Spleen (tissue), 11 donors: ENCODE results near the gene JARID2. TPM values are rescaled to one million over a fixed set of nuclear protein-coding genes. Genes with fewer than 3 reads are reported as not detected.

ENCODE experiments used
- DNase-seq: peaks from one replicate; pipeline ENCODE4 v3.0.0-alpha.2; 2020
- H3K27ac ChIP-seq, 8 donors: fragments of 200-600 bp; sonication (generic) in 7 of 8; 1 replicate in 4 of 8; 2 replicates in 4 of 8; pipeline versions ENCODE4 v1.5.0 to v1.8.0; 2016 to 2021; ENCODE audit warnings: inconsistent platforms in 4 of 8, mild to moderate bottlenecking in 4 of 8, moderate library complexity in 1 of 8
- H3K27me3 ChIP-seq, 7 donors: fragments of 200-600 bp; sonication (generic) in 6 of 7; replicated peaks in 1 of 7; 1 replicate in 4 of 7; 2 replicates in 3 of 7; pipeline versions ENCODE4 v1.5.0 to v1.8.0; 2016 to 2021; ENCODE audit warnings: inconsistent platforms in 3 of 7, mild to moderate bottlenecking in 1 of 7
- H3K36me3 ChIP-seq, 6 donors: fragments of 200-600 bp; sonication (generic) in 5 of 6; 1 replicate in 4 of 6; 2 replicates in 2 of 6; pipeline versions ENCODE4 v1.5.0 to v1.8.0; 2016 to 2021; ENCODE audit warnings: inconsistent platforms in 2 of 6
- H3K4me1 ChIP-seq, 6 donors: fragments of 200-600 bp; sonication (generic) in 5 of 6; 1 replicate in 3 of 6; 2 replicates in 3 of 6; pipeline versions ENCODE4 v1.5.0 to v1.8.0; 2016 to 2021; ENCODE audit warnings: inconsistent platforms in 3 of 6
- H3K4me3 ChIP-seq, 8 donors: fragments of 200-600 bp; sonication (generic) in 7 of 8; 1 replicate in 4 of 8; 2 replicates in 4 of 8; pipeline versions ENCODE4 v1.5.0 to v1.8.0; 2016 to 2021; ENCODE audit warnings: inconsistent platforms in 4 of 8, mild to moderate bottlenecking in 4 of 8, moderate library complexity in 2 of 8
- H3K9me3 ChIP-seq, 8 donors: fragments of 200-600 bp; sonication (generic) in 7 of 8; 1 replicate in 4 of 8; 2 replicates in 4 of 8; pipeline versions ENCODE4 v1.5.0 to v1.8.0; 2016 to 2021; ENCODE audit warnings: inconsistent platforms in 4 of 8
- POLR2A ChIP-seq, 3 donors: fragments of 450-650 bp; IDR thresholded peaks; one replicate each; pipeline ENCODE4 v1.5.1; 2017; ENCODE audit warnings: antibody characterized with exemption in 3 of 3, mild to moderate bottlenecking in 1 of 3
- POLR2AphosphoS5 ChIP-seq, 3 donors: sonication (generic); formaldehyde crosslinking; IDR thresholded peaks; one replicate each; pipeline ENCODE4 v1.5.1; 2017; ENCODE audit warnings: antibody characterized with exemption in 3 of 3
- WGBS, 5 donors: extraction: QIAGEN DNeasy Blood & Tissue Kit in 3 of 5; methylation state at CpG; one replicate each; pipeline versions ENCODE4 v1.1.5 to v1.1.7; 2013 to 2018; 5-methylcytosine and 5-hydroxymethylcytosine counted together
- intact Hi-C: fragments of 100-400 bp; cut with DNase I; formaldehyde crosslinking; loops from one replicate; pipeline ENCODE4 v1.15.0; 2023; ENCODE audit warnings: low total_unique reads
- polyA plus RNA-seq, 3 donors: library from polyadenylated mRNA; stranded (reverse); fragments of 200-250 nt; gene quantifications; one replicate each; pipeline ENCODE4 v1.2.1, GENCODE V29; 2013
- total RNA-seq, 7 donors: library from RNA; depleted of rRNA in 3 of 7; stranded (reverse); fragments of >200 nt in 3 of 7; fragmentation: NEBNext Ultra II Directional in 4 of 7; extraction: Animal tissue kit (Norgen Biotek cat#: 25700) in 4 of 7; gene quantifications; one replicate each; pipeline versions ENCODE4 v1.1.0 to v1.2.1, GENCODE V29; 2016 to 2021
- TF ChIP-seq, protein P1 (sequence below), 11 experiments: fragments of 200-600 bp in 7 of 11; fragments of 450-650 bp in 4 of 11; sonication (generic) in 4 of 11; IDR thresholded peaks in 8 of 11; conservative IDR thresholded peaks in 3 of 11; 1 replicate in 7 of 11; 2 replicates in 4 of 11; pipeline versions ENCODE4 v1.4.0 to v1.8.0; 2016 to 2021; ENCODE audit warnings: antibody characterized with exemption in 11 of 11, inconsistent platforms in 4 of 11, mild to moderate bottlenecking in 1 of 11
- donor health status: healthy with polysubstance abuse.
- donor health status: DM: no; HTN: no; CAD: no; lungs with moderate emphysema.
- donor health status: DM: no; HTN: no; CAD: no.
- donor health status: Bipolar disorder and iron deficiency.
- donor health status: healthy.
- donor health status: DM: no; HTN: no; CAD: no.
- donor health status: DM: yes; HTN: yes; CAD: no.

JARID2 gene
- total and polyA plus RNA-seq, 10 donors, result 4.4 to 27.1 (median 20.6) TPM

DNA sequence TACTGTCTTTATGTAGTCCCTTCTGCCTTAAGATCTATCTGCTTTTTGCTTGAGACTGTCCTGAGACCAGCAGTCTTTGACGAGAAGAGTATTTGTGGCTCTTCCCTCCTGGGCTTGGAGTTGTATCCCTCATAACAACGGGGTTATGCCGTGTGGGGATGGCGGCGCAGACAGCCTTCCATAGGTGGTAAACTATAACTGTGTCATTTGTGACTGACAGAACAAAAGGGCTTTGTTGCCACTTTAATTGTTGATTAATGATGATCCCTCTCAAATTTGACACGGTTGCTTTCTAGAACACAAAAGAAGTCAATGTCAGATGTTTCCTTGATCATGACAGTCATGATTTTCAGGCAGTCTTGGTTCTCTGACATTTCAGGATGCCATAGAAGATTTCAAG is 196.6 kb downstream of the JARID2 start:
- 80 to 91% (median 87%) methylated on average over 6 of the region's 6 CpGs for WGBS, 5 donors
- H3K36me3 ChIP-seq, result no peaks in the 10 kb centered on the region
- intact Hi-C loops, result no loop called here
- no peak for DNase-seq
- H3K27me3 ChIP-seq, result no peaks in the 10 kb centered on the region
- no peak overlapping the region for H3K4me3 ChIP-seq
- no peak overlapping the region for H3K27ac ChIP-seq
- TF ChIP-seq, protein P1, sequence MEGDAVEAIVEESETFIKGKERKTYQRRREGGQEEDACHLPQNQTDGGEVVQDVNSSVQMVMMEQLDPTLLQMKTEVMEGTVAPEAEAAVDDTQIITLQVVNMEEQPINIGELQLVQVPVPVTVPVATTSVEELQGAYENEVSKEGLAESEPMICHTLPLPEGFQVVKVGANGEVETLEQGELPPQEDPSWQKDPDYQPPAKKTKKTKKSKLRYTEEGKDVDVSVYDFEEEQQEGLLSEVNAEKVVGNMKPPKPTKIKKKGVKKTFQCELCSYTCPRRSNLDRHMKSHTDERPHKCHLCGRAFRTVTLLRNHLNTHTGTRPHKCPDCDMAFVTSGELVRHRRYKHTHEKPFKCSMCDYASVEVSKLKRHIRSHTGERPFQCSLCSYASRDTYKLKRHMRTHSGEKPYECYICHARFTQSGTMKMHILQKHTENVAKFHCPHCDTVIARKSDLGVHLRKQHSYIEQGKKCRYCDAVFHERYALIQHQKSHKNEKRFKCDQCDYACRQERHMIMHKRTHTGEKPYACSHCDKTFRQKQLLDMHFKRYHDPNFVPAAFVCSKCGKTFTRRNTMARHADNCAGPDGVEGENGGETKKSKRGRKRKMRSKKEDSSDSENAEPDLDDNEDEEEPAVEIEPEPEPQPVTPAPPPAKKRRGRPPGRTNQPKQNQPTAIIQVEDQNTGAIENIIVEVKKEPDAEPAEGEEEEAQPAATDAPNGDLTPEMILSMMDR (IDR thresholded peaks at IDR 0.05 in 8 of 11, conservative IDR thresholded peaks at IDR 0.05 in 3 of 11), result no peak
- TF ChIP-seq POLR2A (IDR thresholded peaks at IDR 0.05) (no peak), POLR2AphosphoS5 (IDR thresholded peaks at IDR 0.05) (no peak)
- no peaks in the 10 kb centered on the region for H3K9me3 ChIP-seq
- H3K4me1 ChIP-seq, result peaks cover 36 to 100% (median 73%) of the 10 kb centered on the region in 6 donors

DNA sequence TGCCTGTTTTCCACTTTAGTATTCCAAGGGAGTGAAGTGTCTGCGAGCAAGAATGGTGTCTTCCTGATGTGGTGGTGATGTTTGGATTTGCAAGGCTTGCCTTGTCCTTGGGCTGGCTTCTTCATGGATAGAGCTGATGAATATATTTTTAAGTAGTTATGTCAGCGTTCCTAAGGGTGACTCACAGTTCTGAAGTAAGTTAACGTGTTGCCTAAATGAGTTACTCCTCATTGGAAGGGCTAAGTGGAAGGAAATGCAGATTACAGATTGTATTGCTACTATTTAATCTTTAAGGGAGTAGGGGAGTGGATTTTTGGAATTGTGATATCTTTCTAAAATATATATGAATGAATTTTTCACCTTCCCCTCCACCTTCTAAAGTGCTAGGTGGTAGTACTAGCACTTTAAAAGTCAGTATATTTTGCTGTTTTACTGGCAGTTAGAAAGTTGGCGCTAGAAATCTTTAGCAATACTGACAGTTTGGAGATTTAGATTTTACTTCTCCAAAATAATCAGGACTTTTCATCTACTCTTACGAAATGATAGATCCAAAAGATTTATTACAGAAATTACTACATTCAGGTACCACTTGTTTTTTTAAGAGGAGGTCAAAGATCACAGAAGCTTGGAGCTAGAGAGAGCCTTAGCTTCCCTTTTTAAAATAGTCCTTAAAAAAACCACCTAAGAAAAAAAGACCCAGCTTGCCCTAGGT is 197.4 kb downstream of the JARID2 start:
- TF ChIP-seq, protein P1 (IDR thresholded peaks at IDR 0.05 in 8 of 11, conservative IDR thresholded peaks at IDR 0.05 in 3 of 11), result no peak
- TF ChIP-seq POLR2A (IDR thresholded peaks at IDR 0.05) (no peak), POLR2AphosphoS5 (IDR thresholded peaks at IDR 0.05) (no peak)
- DNase-seq, result no peak
- intact Hi-C loops, result no loop called here
- Histone ChIP-seq H3K9me3 (no peaks in the 10 kb centered on the region), H3K27me3 (no peaks in the 10 kb centered on the region), H3K4me3 (no peak overlapping the region), H3K4me1 (peaks cover 35 to 100% (median 74%) of the 10 kb centered on the region in 6 donors), H3K27ac (no peak overlapping the region), H3K36me3 (no peaks in the 10 kb centered on the region)
- 49 to 77% (median 68%) methylated on average over 5 of the region's 5 CpGs for WGBS, 5 donors

DNA sequence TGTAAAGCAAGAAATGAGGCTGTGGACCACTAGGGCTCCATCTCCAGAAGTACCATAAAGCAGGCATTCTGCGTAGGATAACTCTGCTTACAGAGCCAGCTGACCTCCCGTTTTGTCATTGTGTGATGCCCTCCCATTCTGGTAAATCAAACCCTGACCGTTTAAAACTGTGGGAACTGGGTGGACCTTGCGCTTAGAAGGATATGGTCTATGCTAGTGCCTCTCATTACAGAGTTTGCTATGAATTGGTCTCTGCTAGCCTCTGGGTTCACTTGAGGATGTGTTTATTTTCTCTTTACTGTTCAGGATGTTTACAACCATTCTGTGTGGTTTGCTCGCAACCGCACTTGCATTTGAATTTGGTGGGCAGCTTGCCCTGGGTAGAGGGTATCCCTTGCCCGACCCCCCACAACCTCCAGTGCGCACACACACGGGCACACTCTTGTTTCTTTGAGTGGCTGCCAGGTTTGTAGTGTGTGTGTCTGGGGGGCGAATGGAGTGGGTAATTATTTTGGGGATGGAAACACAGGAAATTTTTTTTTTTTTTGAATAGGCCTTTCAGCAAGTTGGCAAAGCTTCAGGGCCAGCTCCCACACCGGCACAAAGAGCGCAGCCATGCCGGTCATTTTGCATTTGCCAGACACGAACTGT is 198.3 kb downstream of the JARID2 start:
- Histone ChIP-seq H3K27ac (peak overlapping the region in 3 of 8 donors; percentile 6 to 26 (median 10)), H3K36me3 (no peaks in the 10 kb centered on the region), H3K9me3 (no peaks in the 10 kb centered on the region), H3K4me3 (no peak overlapping the region), H3K27me3 (no peaks in the 10 kb centered on the region), H3K4me1 (peaks cover 25 to 100% (median 74%) of the 10 kb centered on the region in 6 donors)
- no peak for DNase-seq
- intact Hi-C loops, result no loop called here
- TF ChIP-seq, protein P1 (IDR thresholded peaks at IDR 0.05 in 8 of 11, conservative IDR thresholded peaks at IDR 0.05 in 3 of 11), result no peak
- TF ChIP-seq POLR2A (IDR thresholded peaks at IDR 0.05), result no peak
- TF ChIP-seq POLR2AphosphoS5 (IDR thresholded peaks at IDR 0.05), result peak in 1 of 3 donors; percentile 27
- 46 to 67% (median 53%) methylated on average over 14 of the region's 14 CpGs for WGBS, 5 donors

DNA sequence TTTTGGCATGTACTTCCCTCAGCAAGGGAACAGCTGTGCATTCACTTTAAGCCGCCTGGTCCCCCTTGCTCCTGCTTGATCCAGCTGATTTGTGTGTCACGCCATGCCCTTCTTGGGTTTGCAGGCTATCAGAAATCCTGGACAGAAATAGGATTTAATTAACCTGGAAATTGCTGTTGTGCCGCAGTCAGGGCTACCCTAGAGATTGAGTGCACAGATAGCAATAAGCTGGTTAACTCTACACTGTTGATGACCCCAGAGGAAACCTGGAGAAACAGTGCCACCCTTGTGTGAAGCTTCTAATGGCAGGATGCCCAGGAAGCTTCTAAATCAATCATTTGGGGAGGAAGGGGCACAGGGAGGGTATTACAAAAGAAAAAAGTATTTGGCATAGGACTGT is 199.0 kb downstream of the JARID2 start:
- peak overlapping the region in 1 of 8 donors; percentile 26 for H3K27ac ChIP-seq
- intact Hi-C loops, result no loop called here
- no peak overlapping the region for H3K4me3 ChIP-seq
- H3K9me3 ChIP-seq, result no peaks in the 10 kb centered on the region
- 40 to 56% (median 46%) methylated on average over 3 of the region's 3 CpGs for WGBS, 5 donors
- no peaks in the 10 kb centered on the region for H3K36me3 ChIP-seq
- TF ChIP-seq, protein P1 (IDR thresholded peaks at IDR 0.05 in 8 of 11, conservative IDR thresholded peaks at IDR 0.05 in 3 of 11), result peak in 2 of 11 experiments; percentile 5 to 10
- no peak for TF ChIP-seq POLR2AphosphoS5 (IDR thresholded peaks at IDR 0.05)
- H3K27me3 ChIP-seq, result no peaks in the 10 kb centered on the region
- H3K4me1 ChIP-seq, result peaks cover 20 to 100% (median 72%) of the 10 kb centered on the region in 6 donors
- DNase-seq, result no peak
